Stimulated activated CD4-positive, alpha-beta T cell treated with anti-CD3 and anti-CD28 coated beads, TNF-alpha, amount 100 ng/mL, for 1 hour (primary cell): Measurements from ENCODE around the gene TNFRSF11A.

ENCODE experiments used
- DNase-seq, 3 donors: peaks; one replicate each; pipeline ENCODE4 v3.0.0-alpha.2; 2020; ENCODE audit warnings: low read depth in 3 of 3, low spot score in 1 of 3

The TNFRSF11A gene

GRCh38 chr18:62377131-62377807, 52.2 kb downstream of the TNFRSF11A start:
- no peak for DNase-seq

- DNase-seq, result no peak
Observed at GRCh38 chr18:62379051-62379450, 53.9 kb downstream of the TNFRSF11A start.

GRCh38 chr18:62381373-62381772, 56.3 kb downstream of the TNFRSF11A start:
- DNase-seq, result no peak

- DNase-seq, result no peak
Observed at GRCh38 chr18:62384068-62384467, 59.0 kb downstream of the TNFRSF11A start.

GRCh38 chr18:62384610-62385097, 59.5 kb downstream of the TNFRSF11A start:
- DNase-seq, result no peak

- DNase-seq, result no peak
Observed at GRCh38 chr18:62386091-62386490, 61.0 kb downstream of the TNFRSF11A start.

GRCh38 chr18:62386601-62387000, 61.5 kb downstream of the TNFRSF11A start:
- no peak for DNase-seq

- DNase-seq, result no peak
Observed at GRCh38 chr18:62387257-62387656, 62.1 kb downstream of the TNFRSF11A start.

GRCh38 chr18:62388855-62389760, 64.0 kb downstream of the TNFRSF11A start:
- DNase-seq, result no peak

- DNase-seq, result no peak
Observed at GRCh38 chr18:62389761-62390481, 64.8 kb downstream of the TNFRSF11A start.

GRCh38 chr18:62394006-62394763, 69.1 kb downstream of the TNFRSF11A start:
- DNase-seq, result no peak

GRCh38 chr18:62396381-62396780, 71.3 kb downstream of the TNFRSF11A start:
- no peak for DNase-seq

- no peak for DNase-seq
Observed at GRCh38 chr18:62396967-62397366, 71.9 kb downstream of the TNFRSF11A start.

- DNase-seq, result no peak
Observed at GRCh38 chr18:62398291-62398690, 73.2 kb downstream of the TNFRSF11A start.

- no peak for DNase-seq
Observed at GRCh38 chr18:62399276-62399675, 74.2 kb downstream of the TNFRSF11A start.

- DNase-seq, result no peak
Observed at GRCh38 chr18:62399781-62400308, 74.7 kb downstream of the TNFRSF11A start.

GRCh38 chr18:62400916-62401315, 75.8 kb downstream of the TNFRSF11A start:
- no peak for DNase-seq

- no peak for DNase-seq
Observed at GRCh38 chr18:62402342-62402948, 77.3 kb downstream of the TNFRSF11A start.

- DNase-seq, result no peak
Observed at GRCh38 chr18:62403120-62403519, 78.0 kb downstream of the TNFRSF11A start.

- no peak for DNase-seq
Observed at GRCh38 chr18:62404881-62405280, 79.8 kb downstream of the TNFRSF11A start.
